HEK293 (cell line): ENCODE data around the gene C6orf120.

Experiments
- HOXC10 ChIP-seq: sonication (generic); formaldehyde crosslinking; IDR thresholded peaks from 2 replicates; pipeline ENCODE4 v1.8.1; 2023; ENCODE audit warnings: mild to moderate bottlenecking, missing genetic modification reagents
- KLF17 ChIP-seq: fragments of 450-650 bp; formaldehyde crosslinking; IDR thresholded peaks from 2 replicates; pipeline ENCODE4 v1.5.1; 2016; ENCODE audit warnings: missing biosample characterization, missing genetic modification characterization
- PBX3 ChIP-seq: sonication (generic); formaldehyde crosslinking; IDR thresholded peaks from 2 replicates; pipeline ENCODE4 v1.8.1; 2022; ENCODE audit warnings: mild to moderate bottlenecking, moderate library complexity, missing genetic modification reagents
- PRDM4 ChIP-seq: fragments of 450-650 bp; formaldehyde crosslinking; IDR thresholded peaks from 2 replicates; pipeline ENCODE4 v1.5.1; 2017; ENCODE audit warnings: missing biosample characterization, missing genetic modification characterization
- SCRT2 ChIP-seq: fragments of 450-650 bp; formaldehyde crosslinking; IDR thresholded peaks from 2 replicates; pipeline ENCODE4 v1.5.1; 2016; ENCODE audit warnings: missing biosample characterization, missing genetic modification characterization
- SP7 ChIP-seq: fragments of 450-650 bp; formaldehyde crosslinking; IDR thresholded peaks from 2 replicates; pipeline ENCODE4 v1.5.1; 2016; ENCODE audit warnings: missing biosample characterization, missing genetic modification characterization
- ZFP69B ChIP-seq: fragments of 450-650 bp; formaldehyde crosslinking; IDR thresholded peaks from 2 replicates; pipeline ENCODE4 v1.5.1; 2016; ENCODE audit warnings: missing biosample characterization, missing genetic modification characterization
- ZNF112 ChIP-seq: fragments of 450-650 bp; formaldehyde crosslinking; IDR thresholded peaks from 2 replicates; pipeline ENCODE4 v1.5.0; 2017; ENCODE audit warnings: missing biosample characterization, missing genetic modification characterization
- ZNF148 ChIP-seq: fragments of 450-650 bp; formaldehyde crosslinking; IDR thresholded peaks from 2 replicates; pipeline ENCODE4 v1.5.0; 2017; ENCODE audit warnings: missing biosample characterization, missing genetic modification characterization, borderline replicate concordance
- ZNF175 ChIP-seq: fragments of 450-650 bp; formaldehyde crosslinking; IDR thresholded peaks from 2 replicates; pipeline ENCODE4 v1.5.1; 2016; ENCODE audit warnings: missing biosample characterization, missing genetic modification characterization
- ZNF202 ChIP-seq: fragments of 450-650 bp; formaldehyde crosslinking; IDR thresholded peaks from 2 replicates; pipeline ENCODE4 v1.5.1; 2016; ENCODE audit warnings: missing biosample characterization, missing genetic modification characterization, borderline replicate concordance
- ZNF26 ChIP-seq: fragments of 450-650 bp; formaldehyde crosslinking; IDR thresholded peaks from 2 replicates; pipeline ENCODE4 v1.5.1; 2016; ENCODE audit warnings: missing biosample characterization, missing genetic modification characterization
- ZNF266 ChIP-seq: fragments of 450-650 bp; formaldehyde crosslinking; IDR thresholded peaks from 2 replicates; pipeline ENCODE4 v1.5.1; 2016; ENCODE audit warnings: missing biosample characterization, missing genetic modification characterization, low read depth
- ZNF280D ChIP-seq: fragments of 450-650 bp; formaldehyde crosslinking; IDR thresholded peaks from 2 replicates; pipeline ENCODE4 v1.5.1; 2016; ENCODE audit warnings: missing biosample characterization, missing genetic modification characterization
- ZNF354C ChIP-seq: fragments of 450-650 bp; formaldehyde crosslinking; IDR thresholded peaks from 2 replicates; pipeline ENCODE4 v1.5.1; 2016; ENCODE audit warnings: missing biosample characterization, missing genetic modification characterization, low read depth, borderline replicate concordance
- ZNF423 ChIP-seq: fragments of 450-650 bp; formaldehyde crosslinking; IDR thresholded peaks from 2 replicates; pipeline ENCODE4 v1.5.1; 2016; ENCODE audit warnings: missing biosample characterization, missing genetic modification characterization
- ZNF48 ChIP-seq: fragments of 450-650 bp; formaldehyde crosslinking; IDR thresholded peaks from 2 replicates; pipeline ENCODE4 v1.5.1; 2016; ENCODE audit warnings: missing biosample characterization, missing genetic modification characterization
- ZNF521 ChIP-seq: fragments of 450-650 bp; formaldehyde crosslinking; IDR thresholded peaks from 2 replicates; pipeline ENCODE4 v1.5.1; 2017; ENCODE audit warnings: missing biosample characterization, mild to moderate bottlenecking, missing genetic modification characterization
- ZNF544 ChIP-seq: fragments of 450-650 bp; formaldehyde crosslinking; IDR thresholded peaks from 2 replicates; pipeline ENCODE4 v1.5.0; 2017; ENCODE audit warnings: missing biosample characterization, missing genetic modification characterization
- ZNF560 ChIP-seq: fragments of 450-650 bp; formaldehyde crosslinking; IDR thresholded peaks from 2 replicates; pipeline ENCODE4 v1.5.1; 2017; ENCODE audit warnings: missing biosample characterization, missing genetic modification characterization, borderline replicate concordance
- ZNF585B ChIP-seq: fragments of 450-650 bp; formaldehyde crosslinking; IDR thresholded peaks from 2 replicates; pipeline ENCODE4 v1.5.1; 2016; ENCODE audit warnings: missing biosample characterization, missing genetic modification characterization
- ZNF626 ChIP-seq: fragments of 450-650 bp; sonication (Bioruptor Pico); formaldehyde crosslinking; IDR thresholded peaks from 2 replicates; pipeline ENCODE4 v1.5.1; 2018; ENCODE audit warnings: missing biosample characterization, missing genetic modification characterization, inconsistent platforms
- ZNF639 ChIP-seq: fragments of 450-650 bp; formaldehyde crosslinking; IDR thresholded peaks from 2 replicates; pipeline ENCODE4 v1.5.1; 2016; ENCODE audit warnings: missing biosample characterization, missing genetic modification characterization
- ZNF837 ChIP-seq: fragments of 450-650 bp; formaldehyde crosslinking; IDR thresholded peaks from 2 replicates; pipeline ENCODE4 v1.5.1; 2016; ENCODE audit warnings: missing biosample characterization, missing genetic modification characterization
- ZSCAN16 ChIP-seq: fragments of 450-650 bp; formaldehyde crosslinking; IDR thresholded peaks from 2 replicates; pipeline ENCODE4 v1.5.1; 2016; ENCODE audit warnings: missing biosample characterization, missing genetic modification characterization

The C6orf120 gene

GRCh38 chr6:169751242-169752073 lies 49.5 kb downstream of the C6orf120 start, which contains the start of the genes DYNLT2 and ERMARD (continued):
- no peak for TF ChIP-seq ZNF26 (tag by site-specific recombination)
- peak; percentile 59; the same call in 1 of the 2 replicates for TF ChIP-seq ZNF639
- no peak for TF ChIP-seq ZNF521 (tag by site-specific recombination)
- TF ChIP-seq SP7 = peak; percentile 71
- TF ChIP-seq ZNF202 (tag by site-specific recombination) = no peak
- TF ChIP-seq ZNF423 = 0 out of 2 replicates have a peak, but pooled peaks have one; percentile 23
- no peak for TF ChIP-seq ZNF266 (tag by site-specific recombination)
- TF ChIP-seq ZNF626 = no peak
- peak; percentile 95 for TF ChIP-seq PBX3 (CRISPR knock-in tag)
- peak; percentile 95 for TF ChIP-seq ZFP69B (tag by site-specific recombination)
- peak; percentile 87 for TF ChIP-seq KLF17 (tag by site-specific recombination)
- no peak for TF ChIP-seq ZSCAN16
- no peak for TF ChIP-seq ZNF175
- no peak for TF ChIP-seq ZNF280D (tag by site-specific recombination)
- TF ChIP-seq ZNF354C (tag by site-specific recombination) = no peak
- no peak for TF ChIP-seq PRDM4 (tag by site-specific recombination)
- TF ChIP-seq ZNF585B (tag by site-specific recombination) = no peak
- TF ChIP-seq ZNF148 = no peak
- TF ChIP-seq ZNF48 = no peak
- TF ChIP-seq HOXC10 = no peak
- no peak for TF ChIP-seq ZNF544 (tag by site-specific recombination)
- peak; percentile 9; the same call in 1 of the 2 replicates for TF ChIP-seq SCRT2 (tag by site-specific recombination)
- TF ChIP-seq ZNF560 (tag by site-specific recombination) = no peak
- no peak for TF ChIP-seq ZNF837 (tag by site-specific recombination)
- no peak for TF ChIP-seq ZNF112 (tag by site-specific recombination)
